Measurements from ENCODE around the gene ELMO1.

DNA sequence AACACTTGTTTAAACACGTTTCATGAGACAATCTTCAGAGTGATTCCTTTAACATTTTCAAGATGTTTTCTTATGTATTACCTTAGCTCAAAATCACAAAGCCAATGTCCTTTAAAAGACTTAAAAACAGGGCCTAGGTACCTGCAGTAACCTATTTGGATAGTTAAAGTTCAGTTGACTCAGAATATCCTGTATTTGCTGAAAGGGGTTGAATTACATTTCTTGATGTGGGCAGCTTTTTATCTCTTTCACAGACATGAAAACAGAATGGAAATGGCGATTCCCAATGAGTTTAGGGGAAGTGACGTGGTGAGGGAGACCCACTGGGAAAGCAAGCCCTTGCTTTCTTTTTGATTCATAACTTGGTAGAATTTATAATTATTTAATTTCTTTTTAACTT lies 400.0 kb downstream of the ELMO1 start:
- no peak for TF ChIP-seq EZH2phosphoT487 (IDR thresholded peaks at IDR 0.05; ENCODE audit: borderline replicate concordance, low read length)
- TF ChIP-seq, protein P1, sequence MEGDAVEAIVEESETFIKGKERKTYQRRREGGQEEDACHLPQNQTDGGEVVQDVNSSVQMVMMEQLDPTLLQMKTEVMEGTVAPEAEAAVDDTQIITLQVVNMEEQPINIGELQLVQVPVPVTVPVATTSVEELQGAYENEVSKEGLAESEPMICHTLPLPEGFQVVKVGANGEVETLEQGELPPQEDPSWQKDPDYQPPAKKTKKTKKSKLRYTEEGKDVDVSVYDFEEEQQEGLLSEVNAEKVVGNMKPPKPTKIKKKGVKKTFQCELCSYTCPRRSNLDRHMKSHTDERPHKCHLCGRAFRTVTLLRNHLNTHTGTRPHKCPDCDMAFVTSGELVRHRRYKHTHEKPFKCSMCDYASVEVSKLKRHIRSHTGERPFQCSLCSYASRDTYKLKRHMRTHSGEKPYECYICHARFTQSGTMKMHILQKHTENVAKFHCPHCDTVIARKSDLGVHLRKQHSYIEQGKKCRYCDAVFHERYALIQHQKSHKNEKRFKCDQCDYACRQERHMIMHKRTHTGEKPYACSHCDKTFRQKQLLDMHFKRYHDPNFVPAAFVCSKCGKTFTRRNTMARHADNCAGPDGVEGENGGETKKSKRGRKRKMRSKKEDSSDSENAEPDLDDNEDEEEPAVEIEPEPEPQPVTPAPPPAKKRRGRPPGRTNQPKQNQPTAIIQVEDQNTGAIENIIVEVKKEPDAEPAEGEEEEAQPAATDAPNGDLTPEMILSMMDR (IDR thresholded peaks at IDR 0.05; ENCODE audit: low read depth, low read length, poor library complexity, severe bottlenecking) = no peak
